Measurements from ENCODE around the gene RPS27A. TPM values are rescaled to one million over a fixed set of nuclear protein-coding genes. Genes with fewer than 3 reads are reported as not detected.
"Not testable (repeated sequence)": the region's sequence is repeated elsewhere in the genome, so short reads cannot be mapped to it uniquely, and the experiment has no call there.

Gene RPS27A
- 1,000 to 10,000 TPM; 1,786 to 3,500 (median 2,106) TPM for polyA plus RNA-seq

- no peak within 1 kb of the TSS for H3K27ac ChIP-seq (ENCODE audit: low read depth, low read length)
- WGBS, 3 donors: 0% methylated on average over 37 of the region's 37 CpGs
These were observed at the start of gene RPS27A, which contains the start of gene CLHC1 for GRCh38 chr2:55232084-55232862. TSS of gene RPS27A (plus strand) at chr2:55232688. CDS start at chr2:55232825, 137 bp downstream. TSS of gene CLHC1 (minus strand) at chr2:55232293. CDS start at chr2:55222411, 9,882 bp downstream.

- not testable (repeated sequence) for H3K27ac ChIP-seq (ENCODE audit: low read depth, low read length)
- WGBS, 3 donors: 81 to 95% (median 83%) methylated on average over 8 of the region's 8 CpGs
These were observed 45.7 kb upstream of the RPS27A start for GRCh38 chr2:55186837-55187236.

DNA sequence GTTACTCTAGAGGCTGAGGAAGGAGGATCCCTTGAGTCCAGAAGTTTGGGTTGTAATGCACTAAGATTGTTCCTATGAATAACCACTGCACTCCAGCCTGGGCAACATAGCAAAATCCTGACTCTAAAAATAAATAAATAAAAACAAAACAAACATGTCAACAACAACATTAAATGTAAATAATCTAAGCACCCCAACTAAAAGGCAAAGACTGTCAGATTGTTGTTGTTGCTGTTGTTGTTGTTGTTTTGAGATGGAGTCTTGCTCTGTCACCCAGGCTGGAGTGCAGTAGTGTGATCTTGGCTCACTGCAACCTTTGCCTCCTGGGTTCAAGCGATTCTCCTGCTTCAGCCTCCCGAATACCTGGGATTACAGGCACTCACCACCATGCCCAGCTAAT, 40.6 kb upstream of the RPS27A start:
- not testable (repeated sequence) for H3K27ac ChIP-seq (ENCODE audit: low read depth, low read length)
- 97 to 98% (median 98%) methylated on average over 2 of the region's 2 CpGs for WGBS, 3 donors

DNA sequence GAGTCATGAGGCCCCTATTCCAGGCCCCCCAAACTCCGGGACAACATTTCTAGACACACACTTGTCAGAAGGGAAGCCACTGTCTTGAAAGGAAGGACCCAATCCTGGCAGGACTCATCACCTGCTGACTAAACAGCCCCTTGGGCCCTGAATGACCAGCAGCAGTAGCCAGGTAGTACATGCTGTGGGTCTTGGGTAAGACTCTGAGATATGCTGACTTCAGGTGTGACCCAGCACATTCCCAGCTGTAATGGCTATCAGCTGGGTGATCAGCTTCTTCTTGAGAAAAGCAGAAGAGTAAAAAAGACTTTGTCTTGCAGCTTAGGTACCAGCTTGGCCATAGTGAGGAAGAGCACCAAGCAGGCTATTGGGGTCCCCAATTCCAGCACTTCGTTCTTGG, 36.0 kb upstream of the RPS27A start:
- 98 to 100% (median 98%) methylated on average over 2 of the region's 2 CpGs for WGBS, 3 donors
- no peak overlapping the region for H3K27ac ChIP-seq (ENCODE audit: low read depth, low read length)

- 95 to 100% (median 97%) methylated on average over 1 of the region's 1 CpG for WGBS, 3 donors
These were observed 32.1 kb upstream of the RPS27A start for GRCh38 chr2:55200416-55200815.

GRCh38 chr2:55204536-55204935, 28.0 kb upstream of the RPS27A start:
- WGBS, 3 donors: 98 to 100% (median 99%) methylated on average over 3 of the region's 3 CpGs
- H3K27ac ChIP-seq (ENCODE audit: low read depth, low read length): no peak overlapping the region

More at GRCh38 chr2:55200416-55200815, 32.1 kb upstream of the RPS27A start:
- H3K27ac ChIP-seq (ENCODE audit: low read depth, low read length): no peak overlapping the region

DNA sequence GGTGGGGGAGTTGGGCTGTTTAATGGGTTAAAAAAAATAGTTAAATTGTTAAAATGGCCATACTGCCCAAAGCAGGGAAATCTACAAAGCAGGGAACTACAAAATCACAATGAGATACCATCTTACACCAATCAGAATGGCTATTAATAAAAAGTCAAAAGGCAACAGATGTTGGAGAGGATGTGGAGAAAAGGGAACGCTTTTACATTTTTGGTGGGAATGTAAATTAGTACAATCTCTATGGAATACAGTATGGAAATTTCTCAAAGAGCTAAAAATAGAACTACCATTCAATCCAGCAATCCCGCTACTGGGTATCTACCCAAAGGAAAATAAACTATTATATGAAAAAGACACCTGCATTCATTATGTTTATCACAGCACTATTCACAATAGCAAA, 27.5 kb upstream of the RPS27A start:
- WGBS, 3 donors: 93 to 98% (median 95%) methylated on average over 2 of the region's 2 CpGs
- no peak overlapping the region for H3K27ac ChIP-seq (ENCODE audit: low read depth, low read length)

DNA sequence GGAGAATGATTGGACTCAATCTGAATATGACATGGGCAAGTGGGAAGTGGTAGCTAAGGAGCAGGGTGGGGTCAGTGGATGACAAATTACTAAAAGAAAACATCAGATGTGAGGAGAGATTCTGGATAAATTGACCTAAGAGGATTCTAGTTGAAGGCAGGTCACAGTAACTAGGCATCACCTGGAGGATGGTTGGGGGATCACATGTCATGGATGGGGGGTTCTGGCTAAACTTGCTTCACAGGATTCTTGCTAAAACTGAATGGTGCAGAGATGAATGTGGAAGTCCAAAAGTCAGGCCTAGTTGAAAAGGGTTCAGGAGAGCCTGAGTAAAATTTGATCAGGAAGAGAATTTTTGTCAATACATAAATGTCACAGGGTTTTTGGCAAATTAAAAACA, 18.7 kb upstream of the RPS27A start:
- H3K27ac ChIP-seq (ENCODE audit: low read depth, low read length): no peak overlapping the region

GRCh38 chr2:55223958-55224760, 8.3 kb upstream of the RPS27A start:
- H3K27ac ChIP-seq (ENCODE audit: low read depth, low read length): no peak overlapping the region
- WGBS, 3 donors: 86 to 89% (median 87%) methylated on average over 25 of the region's 25 CpGs

GRCh38 chr2:55224761-55225261, 7.7 kb upstream of the RPS27A start:
- H3K27ac ChIP-seq (ENCODE audit: low read depth, low read length): no peak overlapping the region
- 70 to 86% (median 82%) methylated on average over 19 of the region's 19 CpGs for WGBS, 3 donors

GRCh38 chr2:55225481-55226020, 6.9 kb upstream of the RPS27A start:
- H3K27ac ChIP-seq (ENCODE audit: low read depth, low read length): no peak overlapping the region
- 77 to 89% (median 84%) methylated on average over 19 of the region's 19 CpGs for WGBS, 3 donors

- H3K27ac ChIP-seq (ENCODE audit: low read depth, low read length): not testable (repeated sequence)
- whole genome bisulfite sequencing, 3 donors: 69 to 83% (median 70%) methylated on average over 7 of the region's 7 CpGs
These were observed 4.9 kb upstream of the RPS27A start for GRCh38 chr2:55227437-55228225.

DNA sequence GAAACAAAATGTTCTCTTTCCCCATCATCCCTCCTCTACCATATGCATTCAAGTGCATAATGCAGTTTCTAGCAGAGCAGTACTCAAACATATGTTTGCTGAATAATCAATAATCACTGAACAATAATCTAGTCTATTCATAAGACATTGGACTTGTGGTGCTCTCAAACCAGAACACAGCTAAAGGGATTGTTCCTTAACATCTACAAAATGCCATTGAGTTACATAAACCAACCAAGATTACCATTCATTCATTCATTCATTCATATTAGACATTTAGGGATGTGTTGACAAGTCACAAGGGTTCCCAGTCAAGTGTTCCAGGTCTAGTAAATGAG, 4.3 kb upstream of the RPS27A start:
- no peak overlapping the region for H3K27ac ChIP-seq (ENCODE audit: low read depth, low read length)

DNA sequence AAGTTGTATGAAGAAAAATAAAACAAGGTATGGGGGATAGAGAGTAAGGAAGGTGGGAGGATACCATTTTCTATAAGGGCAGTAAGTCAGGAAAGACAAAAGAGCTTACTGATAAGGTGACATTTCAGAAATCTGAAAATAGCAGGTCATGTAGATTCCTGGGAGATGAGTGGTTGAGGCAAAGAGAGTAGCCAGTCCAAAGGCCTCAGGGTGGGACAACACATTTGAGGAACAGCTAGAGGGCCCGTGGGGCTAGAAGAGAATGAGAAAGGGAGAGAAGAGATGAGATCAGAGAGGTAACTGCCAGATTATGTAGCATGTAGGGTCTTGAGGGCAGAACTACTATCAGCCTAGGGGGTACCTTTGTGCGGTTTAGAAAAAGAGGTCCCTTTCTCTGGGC, 3.3 kb upstream of the RPS27A start:
- no peak overlapping the region for H3K27ac ChIP-seq (ENCODE audit: low read depth, low read length)
- WGBS, 3 donors: 93 to 97% (median 95%) methylated on average over 2 of the region's 2 CpGs

DNA sequence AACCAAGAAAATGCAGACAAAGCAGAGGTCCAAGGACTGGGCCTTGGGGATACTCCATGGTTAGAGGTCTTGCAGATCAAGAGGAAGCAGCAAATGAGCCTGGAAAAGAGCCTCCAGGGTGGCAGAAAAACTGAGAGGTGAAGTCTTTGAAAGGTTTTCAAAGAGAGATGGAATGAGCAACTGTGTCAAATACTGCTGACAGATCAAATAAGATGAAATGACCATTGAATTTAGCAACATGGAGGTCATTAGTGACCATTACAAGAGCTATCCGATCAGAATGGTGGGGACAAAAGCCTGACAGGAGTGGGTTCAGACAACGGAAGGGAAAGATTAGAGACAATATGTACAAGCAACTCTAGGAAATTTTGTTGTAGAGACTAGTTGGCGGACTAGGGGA, 1.9 kb upstream of the RPS27A start:
- 96 to 99% (median 97%) methylated on average over 3 of the region's 3 CpGs for WGBS, 3 donors
- H3K27ac ChIP-seq (ENCODE audit: low read depth, low read length): no peak overlapping the region

DNA sequence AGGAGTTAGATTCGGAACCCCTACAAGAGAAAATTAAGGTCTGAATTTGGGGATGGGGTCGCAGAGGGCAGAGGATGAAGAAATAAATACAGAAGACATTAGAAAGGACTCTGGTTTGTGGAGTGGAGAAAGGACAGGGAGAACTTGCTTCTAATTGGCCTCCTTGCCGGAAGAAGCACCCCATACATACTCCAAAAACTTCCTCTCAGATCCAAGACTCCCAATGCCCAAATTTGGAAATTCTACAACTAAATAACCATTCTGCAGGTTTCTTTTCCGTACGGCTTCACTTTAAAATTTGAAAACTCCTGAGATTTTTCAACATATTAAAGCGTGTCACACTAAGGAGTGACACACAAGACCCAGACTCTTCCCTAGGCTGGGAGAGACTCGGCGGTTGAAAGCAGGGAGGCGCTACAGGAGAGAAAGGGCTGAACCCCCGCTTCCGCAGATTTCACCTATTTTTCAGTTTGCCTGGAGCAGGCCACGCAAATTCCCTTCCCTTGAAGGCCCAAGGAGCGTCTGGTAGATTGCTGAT, 873 bp upstream of the RPS27A start:
- WGBS, 3 donors: 6 to 7% (median 6%) methylated on average over 12 to 13 of the region's 13 CpGs

DNA sequence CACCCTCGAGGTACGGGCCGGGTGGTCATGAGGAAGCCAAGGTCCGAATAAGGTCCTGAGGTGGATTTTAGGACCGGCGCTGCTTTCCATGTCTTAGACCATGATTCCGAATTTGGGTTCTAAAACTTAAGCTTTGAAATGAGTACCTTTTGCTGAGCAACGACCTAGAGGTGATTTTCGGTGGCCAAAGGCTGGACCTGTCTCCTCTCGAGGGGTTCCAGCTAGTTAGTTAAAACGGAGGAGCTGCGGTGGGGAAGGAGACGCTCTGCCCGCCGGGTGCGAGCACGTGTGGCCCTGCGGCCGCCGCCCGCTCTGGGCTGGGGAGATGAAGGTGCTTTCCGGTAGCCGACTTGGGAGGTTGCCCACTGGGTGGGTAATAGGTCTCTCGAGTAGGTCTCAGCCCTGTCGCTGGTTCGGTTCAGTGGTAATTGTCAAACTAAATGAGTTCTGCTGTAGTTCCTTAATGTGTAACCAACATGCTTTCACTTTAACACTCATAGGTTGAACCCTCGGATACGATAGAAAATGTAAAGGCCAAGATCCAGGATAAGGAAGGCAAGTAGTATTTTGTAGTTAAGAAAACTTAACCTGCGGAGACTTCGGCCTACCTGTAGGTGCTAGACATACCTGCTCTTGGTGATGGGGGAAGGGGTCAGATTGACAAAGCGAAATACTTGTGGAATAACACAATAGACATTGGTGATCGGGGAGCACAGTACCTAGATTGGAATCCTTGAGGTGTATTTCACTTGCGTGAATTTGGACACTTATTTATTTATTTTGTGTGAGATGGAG, 572 bp downstream of the RPS27A start:
- no peak overlapping the region for H3K27ac ChIP-seq (ENCODE audit: low read depth, low read length)
- WGBS, 3 donors: 3 to 7% (median 7%) methylated on average over 33 of the region's 33 CpGs

More for the DNA sequence above, 873 bp upstream of the RPS27A start:
- H3K27ac ChIP-seq (ENCODE audit: low read depth, low read length): no peak overlapping the region

DNA sequence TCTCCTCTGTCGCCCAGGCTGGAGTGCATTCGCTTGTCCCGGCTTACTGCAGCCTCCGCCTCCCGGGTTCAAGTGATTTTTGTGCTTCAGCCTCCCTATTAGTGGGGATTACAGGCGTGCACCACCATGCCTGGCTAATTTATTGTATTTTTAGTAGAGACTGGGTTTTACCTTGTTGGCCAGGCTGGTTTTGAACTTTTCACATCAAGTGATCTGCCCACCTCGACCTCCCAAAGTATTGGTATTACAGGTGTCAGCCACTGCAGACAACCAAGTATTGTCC, 1.1 kb downstream of the RPS27A start:
- WGBS, 3 donors: 65 to 81% (median 77%) methylated on average over 7 of the region's 7 CpGs
- no peak overlapping the region for H3K27ac ChIP-seq (ENCODE audit: low read depth, low read length)
